HG03439 (cell line): Measurements from ENCODE around the gene RAP1A.
"Not testable (repeated sequence)": the region's sequence is repeated elsewhere in the genome, so short reads cannot be mapped to it uniquely, and the experiment has no call there.

ENCODE experiments used
- ATAC-seq: cut with Tn5 transposase; IDR thresholded peaks from one replicate; pipeline ENCODE4 v1.9.1; 2021; ENCODE audit warnings: mild to moderate bottlenecking, moderate library complexity; ENCODE audit not compliant: unreplicated experiment

Gene RAP1A

GRCh38 chr1:111597426-111597825 lies 22.2 kb upstream of the RAP1A start:
- ATAC-seq, result no peak

- ATAC-seq, result no peak
Observed at GRCh38 chr1:111598544-111598943, 21.0 kb upstream of the RAP1A start.

GRCh38 chr1:111599781-111600693 lies 19.6 kb upstream of the RAP1A start:
- peak; percentile 11 for ATAC-seq

GRCh38 chr1:111600886-111601386 lies 18.7 kb upstream of the RAP1A start:
- peak; percentile 76 for ATAC-seq

GRCh38 chr1:111602302-111602701 lies 17.3 kb upstream of the RAP1A start:
- ATAC-seq, result no peak

GRCh38 chr1:111602974-111603373 lies 16.6 kb upstream of the RAP1A start:
- no peak for ATAC-seq

- no peak for ATAC-seq
Observed at GRCh38 chr1:111603979-111604378, 15.6 kb upstream of the RAP1A start.

GRCh38 chr1:111604931-111605330 lies 14.7 kb upstream of the RAP1A start:
- no peak for ATAC-seq

GRCh38 chr1:111605576-111605975 lies 14.0 kb upstream of the RAP1A start:
- no peak for ATAC-seq

GRCh38 chr1:111606457-111607215 lies 13.0 kb upstream of the RAP1A start:
- ATAC-seq, result not testable (repeated sequence)

- not testable (repeated sequence) for ATAC-seq
Observed at GRCh38 chr1:111608528-111608927, 11.1 kb upstream of the RAP1A start.

- no peak for ATAC-seq
Observed at GRCh38 chr1:111611986-111612385, 7.6 kb upstream of the RAP1A start.

GRCh38 chr1:111615870-111616715 lies 3.5 kb upstream of the RAP1A start:
- ATAC-seq, result no peak

GRCh38 chr1:111618081-111618480 lies 1.5 kb upstream of the RAP1A start:
- no peak for ATAC-seq

- ATAC-seq, result peak; percentile 0
Observed at GRCh38 chr1:111618961-111619634, 491 bp upstream of the RAP1A start.

GRCh38 chr1:111620441-111620971 lies 917 bp downstream of the RAP1A start:
- ATAC-seq, result no peak

GRCh38 chr1:111621050-111621449 lies 1.5 kb downstream of the RAP1A start:
- ATAC-seq, result no peak

- no peak for ATAC-seq
Observed at GRCh38 chr1:111622166-111622565, 2.6 kb downstream of the RAP1A start.

GRCh38 chr1:111624382-111624781 lies 4.8 kb downstream of the RAP1A start:
- no peak for ATAC-seq

GRCh38 chr1:111625276-111625675 lies 5.7 kb downstream of the RAP1A start:
- no peak for ATAC-seq
